ENCODE results near the gene MBP.

Gene MBP

GRCh38 chr18:76941284-76941683 is 191.3 kb downstream of the MBP start:
- DNase-seq = no peak

GRCh38 chr18:76938619-76939018 is 194.0 kb downstream of the MBP start:
- DNase-seq = no peak

GRCh38 chr18:76937597-76937996 is 195.0 kb downstream of the MBP start:
- no peak for DNase-seq

- no peak for DNase-seq
These were observed 195.7 kb downstream of the MBP start for GRCh38 chr18:76936877-76937276.

GRCh38 chr18:76935722-76936337 is 196.8 kb downstream of the MBP start:
- DNase-seq = no peak

GRCh38 chr18:76932026-76932819 is 200.4 kb downstream of the MBP start:
- peak; percentile 8 to 41 (median 25) for DNase-seq

GRCh38 chr18:76931171-76931570 is 201.4 kb downstream of the MBP start:
- no peak for DNase-seq
